Erythroblast (primary cell): ENCODE data around the gene KCNS1.

Source experiments
- DNase-seq, 2 experiments: peaks; one replicate each; lab custom pipeline; 2025; lab: John Stamatoyannopoulos, UW
- GATA1 ChIP-seq: IDR thresholded peaks from 2 replicates; pipeline ENCODE4 v1.6.1; 2011; ENCODE audit warnings: low read depth, mild to moderate bottlenecking, control low read depth, low read length, moderate library complexity
- POLR2A ChIP-seq: IDR thresholded peaks from 2 replicates; pipeline ENCODE4 v1.6.1; 2011; ENCODE audit warnings: mild to moderate bottlenecking, low read length

Gene KCNS1

DNA sequence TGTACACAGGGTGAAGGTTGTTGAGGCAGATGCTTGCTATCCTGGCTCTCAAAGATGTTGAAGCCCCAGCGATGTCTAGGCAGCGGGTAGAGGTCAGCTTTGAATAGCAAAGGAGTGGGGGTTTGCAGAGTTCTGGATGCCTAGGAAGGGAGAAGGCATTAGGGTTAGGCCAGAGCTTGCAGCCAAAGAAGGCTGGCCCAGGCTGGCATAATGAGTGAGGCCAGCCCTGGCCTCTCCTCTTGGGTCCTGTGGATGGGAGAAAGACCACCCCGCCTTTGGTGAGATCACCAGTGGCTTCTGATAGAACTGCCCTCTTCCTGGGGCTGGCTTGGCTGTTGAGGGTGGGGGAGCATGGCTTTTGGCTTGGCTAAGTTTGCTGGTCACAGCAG is 14.5 kb upstream of the KCNS1 start:
- TF ChIP-seq GATA1 (no peak), POLR2A (no peak)
- no peak for DNase-seq

DNA sequence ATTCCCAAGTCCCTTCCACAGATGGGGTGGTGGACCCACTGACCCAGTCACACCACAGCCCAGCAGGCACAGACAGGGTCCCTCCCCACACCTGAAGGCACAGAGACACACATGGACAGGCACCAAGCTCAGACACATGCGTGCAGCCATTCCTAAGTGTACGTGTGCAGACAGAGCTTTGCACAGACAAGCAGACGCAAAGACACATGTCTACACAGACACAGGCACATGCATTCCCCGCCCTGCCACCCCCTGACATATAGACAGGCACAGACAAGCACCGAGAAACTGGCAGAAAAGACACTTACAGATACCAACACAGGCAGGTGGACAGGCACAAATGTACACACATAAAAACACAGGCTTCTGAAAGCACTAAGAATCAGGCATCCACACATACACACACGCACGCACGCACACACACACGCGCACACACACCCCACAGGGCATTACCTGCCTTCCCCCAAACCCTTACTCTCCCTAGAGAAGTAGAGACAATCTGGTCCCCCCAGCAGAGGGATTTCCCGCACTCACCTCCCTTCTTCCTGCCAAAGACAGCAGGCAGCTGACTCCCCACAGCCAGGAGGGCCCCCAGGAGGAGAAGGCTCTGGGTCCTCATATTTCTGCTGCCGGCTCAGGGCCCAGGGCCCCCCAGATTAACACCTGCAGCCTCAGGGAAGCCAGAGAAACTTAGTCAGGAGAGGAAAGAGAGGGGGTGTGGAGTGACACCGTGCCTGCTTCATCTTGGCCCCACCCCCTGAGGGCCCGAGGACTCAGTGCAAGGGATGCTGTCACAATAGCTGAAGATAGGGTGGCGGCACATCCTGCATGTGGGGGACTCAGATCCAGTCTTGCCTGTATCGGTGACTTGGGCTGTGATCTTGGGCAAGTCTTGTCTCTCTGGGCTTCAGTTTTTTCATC is 13.8 kb upstream of the KCNS1 start, which contains the start of gene WFDC5:
WFDC5 (minus strand) TSS at position 710 of the 921 bp plus-strand sequence; CDS start at position 619, 91 bp downstream.
- TF ChIP-seq GATA1 (no peak), POLR2A (no peak)
- DNase-seq: no peak

DNA sequence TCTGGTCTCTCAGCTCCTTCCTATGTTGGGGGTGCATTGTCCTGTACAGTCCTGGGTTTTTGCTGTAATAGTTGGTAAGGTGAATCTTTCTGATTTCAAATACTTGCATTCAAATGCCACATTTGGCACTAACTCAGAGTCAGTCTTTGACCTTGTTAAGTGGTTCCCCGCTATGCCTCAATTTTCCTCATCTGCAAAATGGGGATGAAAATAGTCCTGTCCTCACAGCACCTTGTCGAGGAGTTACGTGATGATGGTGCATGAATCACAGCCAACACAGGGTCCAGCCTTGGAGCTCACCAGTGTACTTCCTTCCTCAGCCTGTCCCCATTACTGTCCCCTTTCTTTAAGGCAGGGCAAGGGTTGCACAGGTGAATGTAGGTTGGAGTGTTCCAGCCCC is 12.9 kb upstream of the KCNS1 start:
- DNase-seq: no peak
- TF ChIP-seq POLR2A: no peak
- TF ChIP-seq GATA1: no peak

DNA sequence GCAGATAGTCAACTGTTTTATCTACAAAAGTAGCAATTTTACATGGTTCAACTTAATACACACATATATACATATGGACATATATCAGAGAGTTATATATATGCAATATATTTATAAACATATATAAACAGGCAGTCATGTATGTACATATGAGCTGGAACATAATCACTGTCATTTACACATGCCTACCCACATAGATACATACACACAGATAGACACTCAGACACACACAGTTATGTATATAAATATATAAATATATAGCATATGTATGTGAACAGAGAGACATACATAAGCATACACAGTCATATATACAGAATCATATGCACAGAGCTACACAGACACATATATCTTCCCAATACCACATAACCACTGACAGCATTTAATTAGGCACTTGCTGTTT is 11.8 kb upstream of the KCNS1 start:
- no peak for DNase-seq
- no peak for TF ChIP-seq GATA1
- TF ChIP-seq POLR2A: no peak

DNA sequence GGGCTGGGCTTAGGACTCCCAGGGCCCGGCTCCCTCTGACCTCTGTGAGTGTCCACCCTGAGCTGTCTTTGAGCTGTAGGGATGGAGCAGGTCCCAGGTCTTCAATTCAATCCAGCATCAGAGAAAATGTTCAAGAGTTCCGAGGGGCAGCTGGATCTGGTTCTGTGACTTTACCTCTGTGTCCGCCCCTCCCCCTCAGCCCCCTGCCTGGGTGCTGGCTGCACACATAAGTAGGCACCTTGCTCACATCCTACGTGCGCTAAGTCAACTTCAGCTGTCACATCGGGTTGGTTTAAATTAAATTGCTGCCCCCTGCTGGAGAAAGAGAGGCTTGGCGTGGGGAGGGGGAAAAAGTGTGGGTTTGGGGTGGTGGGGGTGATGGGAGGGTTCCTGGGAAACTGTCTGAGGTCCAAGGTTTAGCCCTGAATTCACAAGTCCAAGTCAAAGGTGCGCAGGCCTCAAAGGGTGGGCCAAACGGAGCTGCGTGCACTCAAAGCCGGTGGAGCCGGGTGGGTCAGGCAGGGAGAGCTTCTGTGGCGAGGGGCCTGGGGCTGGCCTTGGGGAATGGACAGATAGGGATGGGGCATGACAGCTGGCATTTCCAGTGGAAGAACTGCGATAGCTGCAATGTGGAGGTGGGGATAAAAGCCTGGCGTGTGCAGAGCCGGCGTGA is 11.0 kb upstream of the KCNS1 start:
- no peak for TF ChIP-seq GATA1
- TF ChIP-seq POLR2A: no peak
- DNase-seq: peak; percentile 9 to 35

DNA sequence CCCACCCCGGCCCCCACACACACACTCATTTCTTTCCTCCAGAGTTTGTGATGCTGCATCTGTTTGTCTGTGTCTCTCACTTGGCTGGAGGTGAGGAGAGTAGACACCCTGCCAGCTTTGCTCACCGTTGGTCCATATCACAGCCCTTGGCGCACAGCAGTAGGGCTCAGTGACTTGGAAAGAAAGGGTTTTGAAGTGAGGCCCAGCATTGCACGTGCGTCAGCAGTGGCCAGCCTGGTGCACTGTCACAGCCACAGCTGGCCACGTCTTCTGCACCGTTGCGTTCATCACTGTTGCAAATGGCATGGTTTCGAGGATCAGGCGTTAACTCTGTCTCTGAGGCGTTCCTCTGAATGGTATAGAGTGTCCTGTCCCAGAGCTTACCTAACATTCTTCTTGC is 10.4 kb upstream of the KCNS1 start:
- DNase-seq: no peak
- TF ChIP-seq GATA1 (no peak), POLR2A (no peak)

DNA sequence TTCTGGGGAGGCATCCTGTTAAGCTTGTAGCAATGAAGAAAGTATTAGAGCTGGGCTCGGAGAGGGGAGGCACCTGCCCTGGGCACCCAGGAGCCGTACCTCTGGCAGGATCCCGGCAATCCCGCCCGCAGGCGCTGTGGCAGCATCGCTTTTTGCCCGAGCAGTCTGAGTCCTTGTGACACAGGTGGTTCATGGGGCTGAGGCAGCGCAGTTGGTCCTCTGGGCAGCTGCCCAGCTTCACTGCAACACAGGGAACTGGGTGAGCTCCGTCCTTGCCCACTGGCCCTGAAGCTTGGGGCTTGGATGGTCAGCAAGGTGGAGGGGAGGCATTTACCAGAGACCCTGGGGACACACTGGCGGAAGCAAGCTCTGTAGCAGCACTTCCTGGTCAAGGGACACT is 9.4 kb upstream of the KCNS1 start:
- DNase-seq: no peak
- no peak for TF ChIP-seq POLR2A
- TF ChIP-seq GATA1: no peak

DNA sequence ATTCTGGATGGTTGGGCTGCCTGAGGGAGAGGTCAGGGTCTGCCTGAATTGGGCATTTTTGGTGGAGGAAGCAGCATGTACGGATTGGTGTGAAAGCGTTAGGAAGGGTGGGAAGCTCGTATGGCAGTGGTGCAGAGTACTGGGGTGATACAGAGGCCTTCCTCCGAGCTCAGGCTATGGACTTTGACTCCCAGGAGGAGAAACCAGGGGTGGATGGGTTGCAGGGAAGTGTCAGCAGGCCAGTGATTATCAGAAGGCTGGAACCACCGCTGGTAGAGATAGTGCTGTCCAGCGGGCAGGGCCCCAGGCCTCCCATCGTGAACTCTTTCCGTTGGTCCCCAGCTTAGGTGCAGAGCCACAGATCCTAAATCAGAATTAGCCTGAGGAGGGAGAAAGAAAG is 8.7 kb upstream of the KCNS1 start:
- no peak for TF ChIP-seq GATA1
- no peak for TF ChIP-seq POLR2A
- no peak for DNase-seq

DNA sequence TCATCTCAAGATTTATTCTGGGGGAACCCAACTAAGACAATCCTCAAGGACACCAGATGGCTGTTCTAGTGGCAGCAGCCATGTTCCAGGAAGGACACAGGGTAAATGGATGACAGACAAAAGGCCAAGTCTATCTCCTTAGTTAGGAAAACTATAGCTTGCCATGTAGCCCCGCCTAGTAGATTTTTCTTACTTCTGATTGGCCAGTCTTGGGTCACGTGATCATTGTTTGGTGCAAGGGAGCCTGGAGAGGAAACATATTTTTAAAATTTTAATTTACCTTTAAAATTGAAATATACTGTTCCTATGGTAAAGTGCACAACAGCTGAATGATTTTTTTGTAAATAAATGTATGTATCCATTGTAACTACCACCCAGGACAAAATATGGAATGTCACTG is 4.4 kb upstream of the KCNS1 start:
- DNase-seq: no peak
- TF ChIP-seq POLR2A (no peak), GATA1 (no peak)

DNA sequence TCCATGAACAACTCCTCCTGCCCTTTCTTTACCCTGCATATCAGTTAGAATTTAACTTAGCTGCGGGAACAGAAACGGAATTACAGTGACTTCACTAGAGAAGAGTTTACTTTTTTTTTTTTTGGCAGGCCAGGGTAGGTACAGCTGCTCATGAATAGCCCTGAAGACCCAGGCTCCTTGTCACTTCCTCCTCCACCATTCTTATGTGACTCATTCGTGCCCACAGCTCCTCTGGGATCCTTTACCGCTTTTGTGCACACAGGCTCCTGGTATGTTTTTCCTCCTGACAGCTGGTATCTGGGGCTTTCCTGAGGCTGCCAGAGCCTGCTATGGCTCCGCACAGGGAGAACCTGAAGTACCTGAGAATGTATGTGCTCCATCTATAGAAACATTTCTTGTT is 3.9 kb upstream of the KCNS1 start:
- DNase-seq: no peak

DNA sequence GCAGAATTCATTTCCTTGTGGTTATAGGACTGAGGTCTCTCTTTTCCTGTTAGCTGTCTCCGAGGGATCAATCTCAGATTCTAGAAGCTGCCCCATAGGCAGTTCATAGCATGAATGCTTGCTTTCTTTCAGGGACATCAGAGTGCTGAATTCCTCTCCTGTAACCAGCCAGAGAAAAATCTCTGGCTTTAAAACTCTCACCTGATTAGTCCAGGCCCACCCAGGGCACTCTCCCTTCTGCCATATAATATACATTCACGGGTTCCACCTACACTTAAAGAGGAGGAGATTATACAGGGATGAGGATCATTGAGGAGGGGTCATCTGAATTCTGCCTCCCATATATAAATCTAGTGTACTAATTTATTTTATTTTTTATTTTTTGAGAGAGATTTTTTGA is 2.1 kb upstream of the KCNS1 start:
- DNase-seq: no peak
- TF ChIP-seq POLR2A (no peak), GATA1 (no peak)

More for the DNA sequence above, 3.9 kb upstream of the KCNS1 start:
- no peak for TF ChIP-seq POLR2A
- TF ChIP-seq GATA1: no peak

DNA sequence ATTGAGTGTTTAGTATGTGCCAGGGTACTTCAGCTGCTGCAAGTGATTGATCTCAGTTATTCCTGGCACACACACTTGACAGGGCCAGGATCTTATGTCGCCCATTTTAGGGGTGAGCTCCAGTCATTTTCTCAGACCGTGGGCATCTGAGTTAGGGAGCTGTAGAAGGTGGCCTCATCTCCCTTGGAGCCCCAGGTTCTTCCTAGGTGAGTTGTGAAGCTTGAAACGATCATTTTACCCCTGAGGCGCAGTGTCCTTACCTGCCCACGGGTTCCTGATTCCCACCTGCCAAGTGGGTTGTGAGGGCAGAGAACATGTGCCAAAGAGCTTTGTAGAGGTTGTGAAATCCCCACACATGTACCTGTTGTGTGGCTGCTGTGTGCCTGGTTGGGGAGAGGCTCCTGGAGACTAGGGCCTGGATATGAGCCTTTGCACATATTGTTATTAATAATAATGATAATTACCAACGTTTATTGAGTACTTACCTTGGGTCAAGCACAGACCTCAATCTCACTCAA is 465 bp upstream of the KCNS1 start:
- TF ChIP-seq GATA1: no peak
- no peak for TF ChIP-seq POLR2A

DNA sequence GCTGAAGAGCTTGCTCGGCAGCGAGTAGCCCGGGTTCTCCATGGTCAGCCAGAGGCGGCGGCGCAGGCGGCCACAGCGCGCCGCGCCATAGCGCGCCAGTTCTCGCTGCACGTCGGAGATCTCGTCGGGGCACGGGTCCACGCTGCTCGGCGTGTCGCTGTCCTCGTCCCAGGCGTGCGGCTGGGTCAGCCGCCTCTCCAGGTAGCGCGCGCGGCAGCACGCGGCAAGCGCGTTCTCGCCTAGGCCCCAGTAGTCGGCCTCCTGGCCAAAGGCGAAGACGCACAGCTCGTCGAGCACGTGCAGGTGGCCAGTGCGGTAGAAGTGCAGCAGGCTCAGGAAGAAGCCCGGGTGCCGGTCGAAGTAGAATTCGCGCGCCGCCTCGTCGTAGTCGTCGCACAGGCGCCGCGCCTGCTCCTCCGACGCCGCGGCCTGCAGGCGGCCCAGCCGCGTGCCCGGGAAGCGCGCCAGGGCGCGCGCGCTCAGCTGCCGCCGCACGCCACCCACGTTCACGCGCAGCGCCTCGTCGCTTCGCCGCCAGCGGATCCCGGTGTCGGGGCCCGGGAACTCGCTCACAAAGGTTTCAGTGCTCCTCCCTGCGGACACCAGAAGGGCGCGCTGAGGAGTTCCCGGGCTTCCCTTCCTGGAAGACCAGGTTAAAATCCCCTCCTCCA is 2.7 kb downstream of the KCNS1 start:
- DNase-seq: peak; percentile 33 to 52
- no peak for TF ChIP-seq GATA1
- no peak for TF ChIP-seq POLR2A

More for the DNA sequence above, 465 bp upstream of the KCNS1 start:
- no peak for DNase-seq
